ENCODE results near the gene RASSF4.

Gene RASSF4

DNA sequence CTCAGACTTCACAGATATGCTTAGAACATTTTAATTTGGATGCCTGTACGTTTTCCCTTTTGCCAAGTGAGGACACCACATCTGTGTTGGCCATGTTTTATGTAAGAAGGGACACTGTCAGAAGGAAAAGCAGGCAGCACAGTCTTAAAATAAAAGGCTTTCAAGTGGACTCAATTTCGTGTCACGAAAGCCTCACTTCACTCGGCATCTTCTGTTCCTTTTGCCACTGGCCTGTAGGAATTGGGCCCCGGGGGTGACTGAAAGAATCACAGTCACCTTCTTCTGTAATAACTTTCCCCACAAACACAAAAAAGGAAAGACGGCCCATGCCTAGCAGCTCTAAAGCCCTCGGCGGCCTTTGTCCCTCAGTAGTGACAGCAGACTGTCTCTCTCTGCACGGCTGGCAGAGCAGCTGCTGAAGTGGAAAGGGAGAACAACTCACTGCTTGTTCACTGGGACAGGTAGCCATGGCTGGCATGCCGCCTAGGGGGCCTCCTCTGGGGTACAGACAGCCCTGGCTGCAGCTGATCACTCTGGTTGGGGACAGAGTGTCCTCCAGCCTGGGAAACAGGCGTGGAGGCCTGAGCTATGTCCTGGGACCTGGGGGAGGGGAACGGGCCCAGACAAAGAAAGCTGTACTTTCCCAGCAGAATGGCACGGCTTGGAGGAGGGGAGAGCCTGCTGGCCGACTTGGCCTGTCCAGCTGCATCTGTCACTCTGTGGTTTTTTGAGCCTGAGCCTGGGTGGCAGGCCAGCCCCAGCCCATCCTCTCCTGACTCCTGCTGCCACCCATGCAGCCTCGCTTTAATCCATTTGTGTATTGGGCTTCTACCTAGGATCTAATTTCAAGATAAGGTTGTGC is 4.4 kb downstream of the RASSF4 start:
- DNase-seq (ENCODE audit: low read depth) = no peak

DNA sequence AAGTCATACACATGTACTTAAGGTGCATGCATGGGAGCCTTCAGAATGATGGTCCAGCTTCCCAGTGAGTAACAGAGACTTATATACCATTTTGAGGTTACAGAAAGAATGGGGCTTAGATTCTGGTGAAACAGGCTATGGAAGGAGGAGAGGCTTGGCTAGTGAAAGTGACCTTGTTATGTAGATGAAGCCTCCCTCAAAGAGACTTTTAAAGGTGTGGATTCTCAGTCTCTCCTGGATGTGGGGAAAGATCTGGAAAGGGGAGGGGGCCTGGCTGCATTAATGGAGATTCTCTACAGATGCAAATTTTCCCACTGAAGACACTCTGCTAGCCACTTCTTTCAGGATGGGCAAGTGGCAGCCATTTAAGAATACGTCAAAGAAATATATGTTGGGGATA is 5.5 kb downstream of the RASSF4 start:
- DNase-seq (ENCODE audit: low read depth) = no peak

DNA sequence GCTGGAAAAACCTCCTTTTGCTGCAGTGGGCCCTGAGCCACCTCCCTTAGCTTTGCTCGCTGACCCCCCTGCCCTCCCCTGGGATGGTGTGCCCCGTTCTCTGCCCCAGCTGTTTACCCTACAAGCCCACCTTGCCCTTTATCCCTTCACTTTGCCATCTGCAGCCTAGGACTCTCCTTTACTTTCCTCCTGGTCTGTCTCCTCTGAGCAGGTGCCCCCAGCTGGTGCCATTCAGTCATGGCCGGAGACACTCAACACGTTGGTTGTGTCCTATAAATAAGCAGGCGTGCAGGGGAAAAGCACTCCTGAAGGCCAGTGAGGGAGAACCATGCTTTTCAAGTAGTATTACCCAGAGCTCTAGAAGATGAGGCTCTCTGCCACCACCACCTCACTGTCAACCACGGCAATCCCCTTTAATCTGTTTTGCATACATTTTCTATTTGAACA is 6.1 kb downstream of the RASSF4 start:
- no peak for DNase-seq (ENCODE audit: low read depth)

DNA sequence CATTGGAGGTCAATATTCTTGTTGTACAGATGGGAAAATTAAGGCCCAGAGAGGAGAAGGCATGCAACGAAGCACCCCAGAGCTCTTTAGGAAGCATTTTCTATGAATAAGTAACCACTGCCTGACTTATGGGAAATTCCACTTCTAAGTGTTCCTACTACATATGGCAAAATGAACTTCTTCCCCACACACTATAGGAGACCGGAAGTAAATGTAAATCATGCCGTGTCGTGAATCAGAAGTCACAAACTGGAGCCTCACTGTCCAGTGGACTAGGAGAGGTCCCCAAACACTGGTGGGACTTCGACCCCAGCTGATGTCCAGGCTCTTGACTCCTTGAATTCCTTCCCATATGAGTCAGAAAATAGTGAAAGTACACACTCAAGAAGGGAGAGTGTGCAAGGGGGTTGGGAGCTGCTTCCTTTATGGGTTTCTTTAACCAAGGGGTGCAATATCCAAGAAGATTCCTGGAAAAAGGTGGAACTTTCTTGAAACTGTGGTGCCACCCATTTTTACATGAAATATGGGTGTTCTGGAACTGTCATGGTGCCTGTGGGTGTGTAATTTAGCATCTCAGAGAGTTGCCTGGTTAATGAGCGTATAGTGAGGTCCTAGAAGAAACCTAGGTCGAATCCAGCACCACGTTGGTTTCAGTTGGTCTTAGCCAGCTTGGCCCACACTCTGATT is 6.7 kb downstream of the RASSF4 start:
- no peak for DNase-seq (ENCODE audit: low read depth)

DNA sequence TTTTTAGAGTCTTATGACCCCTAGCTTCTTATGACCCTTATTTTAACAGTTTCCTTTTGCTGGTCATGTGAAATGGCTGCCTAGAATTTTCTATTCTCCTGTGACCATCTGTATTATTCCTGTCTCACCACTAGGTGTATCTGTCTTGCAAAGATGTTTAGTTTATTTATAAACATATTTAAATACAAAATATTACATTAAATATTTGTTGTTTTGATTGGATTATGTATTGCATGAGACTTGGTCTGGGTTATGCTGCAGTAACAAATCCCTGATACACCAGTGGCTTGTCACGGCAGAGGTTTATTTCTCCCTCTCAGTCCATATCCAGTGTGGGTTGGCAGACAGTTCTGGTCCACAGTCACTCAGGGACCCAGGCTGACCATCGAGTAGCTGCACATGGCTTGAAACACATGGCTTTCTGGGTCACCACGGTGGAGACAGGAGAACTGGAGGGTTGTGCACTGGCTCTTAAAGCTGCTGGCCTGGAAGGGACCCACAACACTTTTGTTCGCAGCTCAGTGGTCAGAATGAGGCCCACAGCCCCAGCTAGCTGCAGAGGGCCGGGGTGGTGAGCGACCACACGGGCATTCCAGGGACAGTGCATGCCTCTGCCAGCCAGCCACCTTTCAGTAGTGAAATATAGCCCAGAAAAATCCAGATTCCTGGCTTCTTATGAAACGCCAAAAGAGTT is 7.4 kb downstream of the RASSF4 start:
- no peak for DNase-seq (ENCODE audit: low read depth)

DNA sequence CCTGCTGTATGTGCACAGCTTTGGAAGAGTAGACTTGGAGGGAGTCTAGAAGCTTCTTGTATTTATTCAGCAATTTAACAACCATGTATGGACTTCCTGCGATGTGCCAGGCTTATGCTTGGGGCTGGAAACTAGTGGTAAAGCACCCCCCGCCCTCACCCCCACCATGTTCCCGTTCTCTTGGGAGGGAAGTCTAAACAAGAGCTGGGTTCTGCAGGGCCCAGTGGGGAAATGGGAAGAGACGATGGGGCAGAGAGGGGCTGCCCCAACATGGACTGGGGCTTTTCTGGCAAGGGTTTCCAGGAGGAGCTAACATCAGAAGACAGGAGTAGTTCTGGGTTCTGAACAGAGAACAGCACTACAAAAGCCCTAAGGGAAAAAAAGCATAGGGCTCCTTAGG is 8.0 kb downstream of the RASSF4 start:
- DNase-seq (ENCODE audit: low read depth) = no peak

DNA sequence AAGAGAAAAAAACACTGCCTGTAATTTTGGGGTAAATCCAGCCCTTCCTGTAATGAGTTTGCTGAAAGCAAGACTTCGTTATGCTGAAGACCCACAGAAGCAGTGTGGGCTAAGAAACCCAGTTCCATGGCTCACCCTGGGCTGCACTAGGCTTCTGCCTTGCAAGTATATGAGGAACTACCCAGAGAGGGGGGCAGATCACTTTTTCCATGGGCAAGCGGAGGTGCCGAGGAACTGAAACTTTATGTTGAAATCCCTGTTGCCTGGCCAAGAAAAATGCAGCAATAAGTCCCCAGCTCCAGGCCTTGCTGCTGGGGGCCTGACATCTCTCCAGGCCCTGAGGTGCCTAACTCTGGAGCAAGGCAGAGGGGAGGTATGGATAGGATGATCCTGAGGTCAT is 8.5 kb downstream of the RASSF4 start:
- no peak for DNase-seq (ENCODE audit: low read depth)

DNA sequence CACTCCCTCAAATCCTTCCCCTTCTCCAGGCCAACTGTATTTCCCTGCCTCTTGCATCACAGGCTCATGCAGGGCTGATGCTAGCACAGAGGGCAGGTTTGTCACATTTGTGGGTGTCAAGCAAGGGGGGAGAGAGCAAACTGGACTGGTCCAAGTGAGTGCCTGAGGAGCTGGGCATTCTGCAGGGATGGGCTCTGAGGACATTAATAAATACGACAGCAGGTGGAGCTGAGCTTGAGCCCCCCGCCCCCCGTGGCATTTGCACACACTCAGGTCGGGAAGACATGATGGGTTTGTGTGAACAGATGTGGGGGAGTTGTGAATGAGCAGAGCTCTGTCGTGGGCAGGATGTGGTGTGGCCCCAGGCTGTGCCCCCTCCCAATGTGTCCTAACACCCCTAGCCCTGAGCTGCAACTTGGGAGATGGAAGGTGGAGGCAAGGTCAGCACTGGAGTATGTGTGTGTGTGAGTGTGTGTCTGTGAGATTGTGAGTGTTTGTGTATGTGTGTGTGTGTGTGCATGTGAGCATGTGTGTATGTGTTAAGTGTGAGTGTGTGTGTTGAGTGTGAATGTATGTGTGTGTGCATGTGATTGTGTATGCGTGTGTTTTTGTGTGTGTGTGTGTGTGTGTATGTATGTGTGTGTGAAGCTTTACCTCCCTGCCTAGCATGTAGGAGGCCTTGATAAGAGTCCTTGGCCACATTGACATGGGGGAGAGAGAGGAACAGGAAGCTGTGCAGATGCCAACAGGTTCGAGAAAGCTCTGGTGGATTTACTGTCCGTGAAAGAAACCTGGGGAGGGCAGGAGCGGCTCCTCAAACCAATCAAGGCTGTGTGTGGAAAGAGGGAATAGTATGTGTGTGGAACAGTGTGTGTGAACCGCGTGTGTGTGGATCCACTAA is 9.1 kb downstream of the RASSF4 start:
- no peak for DNase-seq (ENCODE audit: low read depth)

DNA sequence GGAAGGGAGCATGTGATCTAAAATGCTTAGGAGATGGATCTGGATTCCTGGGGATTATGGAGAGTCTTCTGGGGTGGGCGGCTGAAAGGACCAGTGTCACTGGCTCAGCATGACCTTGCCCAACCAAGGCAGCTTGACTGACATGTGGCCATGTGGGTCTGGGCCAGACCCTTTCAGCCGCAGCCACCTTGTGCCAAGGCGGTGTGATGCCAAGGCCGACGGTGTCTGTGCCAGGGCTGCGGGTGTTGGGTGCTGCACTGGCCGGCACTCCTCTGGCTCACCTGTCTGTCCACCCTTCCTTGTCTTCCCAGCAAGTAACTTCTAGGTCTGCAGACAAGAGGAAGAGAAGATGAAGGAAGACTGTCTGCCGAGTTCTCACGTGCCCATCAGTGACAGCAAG is 10.3 kb downstream of the RASSF4 start:
- no peak for DNase-seq (ENCODE audit: low read depth)

GRCh38 chr10:44970812-44971395 is 11.3 kb downstream of the RASSF4 start:
- DNase-seq (ENCODE audit: low read depth) = no peak

DNA sequence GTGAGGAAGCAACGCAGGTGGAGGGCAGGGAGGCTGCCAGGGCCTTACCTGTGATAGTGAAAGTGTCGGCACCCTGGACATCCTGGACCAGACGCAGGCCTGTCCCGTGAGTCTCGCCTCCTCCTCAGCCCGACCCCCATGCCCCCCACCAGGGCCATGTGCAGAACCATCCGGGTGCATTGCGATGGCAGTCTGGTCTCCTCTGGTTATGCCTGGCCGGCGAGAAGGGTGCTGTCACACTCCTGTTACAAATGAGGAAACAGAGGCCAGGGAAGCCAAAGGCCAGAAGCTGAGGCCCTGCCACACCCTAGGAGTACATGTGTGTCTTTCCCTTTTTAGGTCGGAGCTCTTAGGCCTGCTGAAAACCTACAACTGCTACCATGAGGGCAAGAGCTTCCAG is 11.8 kb downstream of the RASSF4 start:
- no peak for DNase-seq (ENCODE audit: low read depth)

DNA sequence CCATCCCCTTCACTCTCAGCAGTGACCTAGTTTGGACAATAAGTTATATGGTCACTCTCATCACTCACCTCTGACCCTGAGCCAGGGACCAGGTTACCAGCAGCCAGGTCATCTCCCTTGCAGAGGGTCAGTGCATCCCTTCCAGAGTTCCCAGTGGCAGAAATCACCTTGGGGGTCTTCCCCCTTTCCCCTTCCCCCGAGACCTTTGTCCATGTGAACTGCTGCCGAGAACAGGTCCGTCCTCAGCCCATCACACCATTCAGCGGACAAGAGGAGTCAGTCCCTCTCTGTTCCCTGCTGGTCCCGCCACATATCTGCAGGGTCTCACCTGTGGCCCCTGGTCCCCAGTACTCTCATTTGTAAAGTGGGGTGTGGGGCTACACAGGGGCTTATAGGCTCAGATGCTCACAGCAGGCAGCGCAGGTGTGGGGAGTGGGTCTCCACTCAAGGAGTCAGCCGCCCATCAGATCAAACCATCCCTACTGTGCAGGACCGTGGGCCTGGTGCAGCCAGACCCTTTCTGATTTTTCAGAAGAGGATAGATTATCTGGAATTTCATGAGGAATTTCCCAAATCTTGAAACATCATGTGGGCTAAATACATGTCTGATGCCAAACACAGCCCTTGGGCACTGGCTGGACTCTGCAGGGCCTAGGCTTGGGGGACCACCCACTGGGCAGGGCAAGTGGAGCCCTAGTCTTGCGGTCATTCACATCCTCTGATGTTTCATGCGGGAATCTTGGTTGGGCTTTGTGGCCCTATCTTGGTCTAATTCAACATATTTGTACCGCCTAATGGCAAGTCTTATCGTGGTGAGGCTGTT is 12.5 kb downstream of the RASSF4 start:
- no peak for DNase-seq (ENCODE audit: low read depth)

GRCh38 chr10:44972874-44973306 is 13.3 kb downstream of the RASSF4 start:
- DNase-seq (ENCODE audit: low read depth) = no peak

- no peak for DNase-seq (ENCODE audit: low read depth)
Observed at GRCh38 chr10:44973323-44974081, 13.9 kb downstream of the RASSF4 start.

- DNase-seq (ENCODE audit: low read depth) = no peak
Observed at GRCh38 chr10:44974082-44974627, 14.6 kb downstream of the RASSF4 start.

- peak; percentile 32 for DNase-seq (ENCODE audit: low read depth)
Observed at GRCh38 chr10:44974628-44975430, 15.2 kb downstream of the RASSF4 start.

DNA sequence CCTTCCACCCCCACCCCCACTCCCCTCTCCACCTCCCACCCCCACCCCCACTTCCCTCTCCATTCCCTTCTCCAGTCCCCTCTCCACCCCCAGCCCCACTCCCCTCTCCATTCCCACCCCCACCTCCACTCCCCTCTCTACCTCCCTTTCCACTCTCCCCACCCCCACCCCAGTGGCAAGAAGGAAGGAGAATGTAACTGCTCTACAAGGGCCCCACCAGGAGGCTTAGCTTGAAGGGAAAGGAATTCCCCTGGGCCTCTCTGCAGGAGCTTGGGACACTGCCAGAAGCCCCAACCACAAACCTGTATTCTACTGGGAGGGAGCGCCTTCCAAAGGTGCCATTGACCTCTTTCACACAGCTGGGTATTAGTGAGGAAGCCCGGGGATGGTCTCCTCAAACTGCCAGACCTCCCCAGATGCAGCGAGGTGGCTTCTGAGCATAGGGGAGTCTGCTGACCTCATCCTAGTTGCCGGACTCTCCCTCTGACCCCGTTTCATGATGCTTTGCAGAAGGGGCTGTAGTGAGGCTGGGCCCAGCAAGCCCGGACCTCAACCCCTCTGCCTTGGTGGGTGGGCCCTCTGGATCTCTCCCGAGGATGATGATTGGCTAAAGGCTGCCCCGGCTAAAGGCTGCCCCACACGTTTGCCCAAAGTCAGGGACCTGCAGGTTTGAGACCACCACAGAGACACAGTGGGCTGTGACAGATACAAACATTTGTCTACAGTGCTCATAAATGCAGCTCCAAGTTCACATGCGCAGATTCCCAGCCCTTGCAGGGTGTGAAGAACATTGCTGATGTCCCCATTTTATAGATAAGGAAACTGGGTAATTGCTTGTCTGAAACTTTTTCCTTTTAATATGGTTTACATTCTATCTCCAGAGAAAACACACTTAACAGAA is 16.1 kb downstream of the RASSF4 start:
- no peak for DNase-seq (ENCODE audit: low read depth)
